Loucy (cell line): ENCODE results near the gene SASH3.
A peak's percentile ranks its signal among the peaks of the same experiment; 100 is the strongest.

Source experiments
- EZH2phosphoT487 ChIP-seq: fragments of 200-600 bp; IDR thresholded peaks from 2 replicates; pipeline ENCODE4 v1.6.1; 2018; ENCODE audit warnings: antibody characterized with exemption, mild to moderate bottlenecking, moderate library complexity, borderline replicate concordance
- TF ChIP-seq, protein P1 (sequence below): fragments of 200-600 bp; sonication (generic); conservative IDR thresholded peaks from 2 replicates; pipeline ENCODE4 v1.5.1; 2014; ENCODE audit warnings: mild to moderate bottlenecking, antibody characterized with exemption, low read length

DNA sequence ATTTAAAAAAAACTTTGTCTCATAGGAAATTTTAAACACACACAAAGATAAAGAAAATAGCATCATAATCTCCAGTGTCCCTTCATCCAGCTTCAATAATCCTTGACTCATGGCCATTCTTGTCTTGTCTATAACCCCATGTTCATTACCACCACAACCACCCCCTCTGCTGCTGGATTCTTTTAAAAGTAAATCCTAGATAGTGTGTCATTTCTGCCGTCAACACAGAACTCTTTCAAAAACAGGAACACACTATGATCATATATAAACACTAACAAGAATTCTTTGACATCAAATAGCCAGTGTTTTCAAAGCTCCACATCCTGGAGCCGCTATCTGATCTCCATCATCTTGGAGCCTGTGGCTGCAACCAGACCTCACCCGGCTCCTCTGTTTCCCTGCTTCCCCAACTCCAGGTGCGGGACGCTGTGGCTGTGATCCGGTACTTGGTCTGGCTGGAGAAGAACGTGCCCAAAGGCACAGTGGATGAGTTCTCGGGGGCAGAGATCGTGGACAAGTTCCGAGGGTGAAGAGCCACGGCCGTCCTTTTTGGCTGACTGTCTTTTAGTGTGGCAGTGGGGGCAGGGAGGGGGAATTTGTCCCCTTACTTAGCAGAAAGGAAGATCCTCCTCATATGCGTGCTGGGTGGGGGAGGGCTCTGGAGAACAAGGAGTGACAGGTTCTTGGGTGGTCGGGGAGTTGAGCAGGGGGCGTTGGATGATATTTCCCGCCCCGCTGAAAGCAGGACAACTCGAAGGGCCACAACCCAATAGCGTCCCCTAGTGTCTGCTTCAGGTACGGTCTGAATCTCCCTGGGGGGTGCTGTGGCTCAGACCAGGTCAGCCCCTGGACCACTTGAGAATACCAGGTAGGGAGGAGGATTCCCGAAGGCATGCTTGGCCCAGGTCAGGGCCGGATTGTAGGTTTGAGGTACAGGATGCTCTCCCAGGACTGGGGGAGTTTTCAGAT lies 25.4 kb upstream of the SASH3 start:
- TF ChIP-seq, protein P1, sequence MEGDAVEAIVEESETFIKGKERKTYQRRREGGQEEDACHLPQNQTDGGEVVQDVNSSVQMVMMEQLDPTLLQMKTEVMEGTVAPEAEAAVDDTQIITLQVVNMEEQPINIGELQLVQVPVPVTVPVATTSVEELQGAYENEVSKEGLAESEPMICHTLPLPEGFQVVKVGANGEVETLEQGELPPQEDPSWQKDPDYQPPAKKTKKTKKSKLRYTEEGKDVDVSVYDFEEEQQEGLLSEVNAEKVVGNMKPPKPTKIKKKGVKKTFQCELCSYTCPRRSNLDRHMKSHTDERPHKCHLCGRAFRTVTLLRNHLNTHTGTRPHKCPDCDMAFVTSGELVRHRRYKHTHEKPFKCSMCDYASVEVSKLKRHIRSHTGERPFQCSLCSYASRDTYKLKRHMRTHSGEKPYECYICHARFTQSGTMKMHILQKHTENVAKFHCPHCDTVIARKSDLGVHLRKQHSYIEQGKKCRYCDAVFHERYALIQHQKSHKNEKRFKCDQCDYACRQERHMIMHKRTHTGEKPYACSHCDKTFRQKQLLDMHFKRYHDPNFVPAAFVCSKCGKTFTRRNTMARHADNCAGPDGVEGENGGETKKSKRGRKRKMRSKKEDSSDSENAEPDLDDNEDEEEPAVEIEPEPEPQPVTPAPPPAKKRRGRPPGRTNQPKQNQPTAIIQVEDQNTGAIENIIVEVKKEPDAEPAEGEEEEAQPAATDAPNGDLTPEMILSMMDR, result peak; percentile 72
- no peak for TF ChIP-seq EZH2phosphoT487
